ENCODE data around the gene LENEP. TPM values are rescaled to one million over a fixed set of nuclear protein-coding genes. Genes with fewer than 3 reads are reported as not detected.

LENEP gene
- total RNA-seq, 1 experiment from 2014 or later: 1.3 TPM

GRCh38 chr1:154958036-154958435 lies 35.4 kb upstream of the LENEP start:
- no peaks in the 10 kb centered on the region for H3K27me3 ChIP-seq (ENCODE audit: insufficient read depth, low read depth)
- H3K4me1 ChIP-seq (replicated peaks; ENCODE audit: insufficient read depth): peaks cover 22% of the 10 kb centered on the region
- peaks cover 12% of the 10 kb centered on the region for H3K79me2 ChIP-seq (ENCODE audit: low read depth)
- POLR2A ChIA-PET (ENCODE audit: unreplicated experiment): interaction anchor here (0.6 kb wide), 1 partner anchor 75 kb away, joined by 3 read pairs; no protein-coding TSS in a partner anchor
- peaks cover 26% of the 10 kb centered on the region for H3F3A ChIP-seq (ENCODE audit: insufficient read depth, low read depth)
- no peak overlapping the region for H3K27ac ChIP-seq
- no peaks in the 10 kb centered on the region for H3K9me2 ChIP-seq (ENCODE audit: insufficient read depth)
- no peaks in the 10 kb centered on the region for H3K9me3 ChIP-seq (ENCODE audit: insufficient read depth, low read depth)
- no TSS peak for BruUV-seq (replicated peaks)
- H3K4me2 ChIP-seq: no peak overlapping the region
- no peaks in the 10 kb centered on the region for H4K20me1 ChIP-seq (ENCODE audit: insufficient read depth)
- H3K4me3 ChIP-seq: no peak overlapping the region
- no peak overlapping the region for H2AFZ ChIP-seq
- CTCF ChIA-PET: interaction anchor here (0.6 kb wide), 1 partner anchor 37 kb away, joined by 4 read pairs; no protein-coding TSS in a partner anchor
- intact Hi-C loops (cut with micrococcal nuclease; ENCODE audit: unreplicated experiment): no loop called here
- DNase-seq: no peak
- no peak for TF ChIP-seq CTCF (conservative IDR thresholded peaks at IDR 0.05)
- no peak for TF ChIP-seq EZH2 (IDR thresholded peaks at IDR 0.05; ENCODE audit: low read depth)
- no peaks in the 10 kb centered on the region for H3K36me3 ChIP-seq (ENCODE audit: low read depth)

- no peak for DNase-seq
- Histone ChIP-seq H3K4me3 (no peak overlapping the region), H3K79me2 (ENCODE audit: low read depth) (peaks cover 12% of the 10 kb centered on the region), H3K9me2 (ENCODE audit: insufficient read depth) (no peaks in the 10 kb centered on the region), H3K4me2 (no peak overlapping the region), H4K20me1 (ENCODE audit: insufficient read depth) (no peaks in the 10 kb centered on the region), H2AFZ (no peak overlapping the region), H3K4me1 (replicated peaks; ENCODE audit: insufficient read depth) (peaks cover 24% of the 10 kb centered on the region), H3F3A (ENCODE audit: insufficient read depth, low read depth) (peaks cover 32% of the 10 kb centered on the region), H3K9me3 (ENCODE audit: insufficient read depth, low read depth) (no peaks in the 10 kb centered on the region), H3K27ac (no peak overlapping the region), H3K36me3 (ENCODE audit: low read depth) (no peaks in the 10 kb centered on the region; the same call in 1 of the 2 replicates), H3K27me3 (ENCODE audit: insufficient read depth, low read depth) (no peaks in the 10 kb centered on the region)
- ChIA-PET POLR2A (ENCODE audit: unreplicated experiment) (interaction anchor here (0.6 kb wide), 1 partner anchor 76 kb away, joined by 3 read pairs; no protein-coding TSS in a partner anchor), CTCF (no interaction called here)
- TF ChIP-seq CTCF (conservative IDR thresholded peaks at IDR 0.05): no peak
- no peak for TF ChIP-seq EZH2 (IDR thresholded peaks at IDR 0.05; ENCODE audit: low read depth)
- intact Hi-C loops (cut with micrococcal nuclease; ENCODE audit: unreplicated experiment): no loop called here
- no TSS peak for BruUV-seq (replicated peaks)
Observed at GRCh38 chr1:154958681-154959425, 34.5 kb upstream of the LENEP start.

GRCh38 chr1:154959426-154959780 lies 34.0 kb upstream of the LENEP start:
- no TSS peak for BruUV-seq (replicated peaks)
- peaks cover 12% of the 10 kb centered on the region for H3K79me2 ChIP-seq (ENCODE audit: low read depth)
- POLR2A ChIA-PET (ENCODE audit: unreplicated experiment): interaction anchor here (0.6 kb wide), 1 partner anchor 45 kb away, joined by 3 read pairs; no protein-coding TSS in a partner anchor
- H3K27ac ChIP-seq: no peak overlapping the region
- no peaks in the 10 kb centered on the region; the same call in 1 of the 2 replicates for H3K36me3 ChIP-seq (ENCODE audit: low read depth)
- peaks cover 37% of the 10 kb centered on the region for H3F3A ChIP-seq (ENCODE audit: insufficient read depth, low read depth)
- intact Hi-C loops (cut with micrococcal nuclease; ENCODE audit: unreplicated experiment): no loop called here
- H2AFZ ChIP-seq: no peak overlapping the region
- H3K4me1 ChIP-seq (replicated peaks; ENCODE audit: insufficient read depth): peaks cover 24% of the 10 kb centered on the region
- H3K9me2 ChIP-seq (ENCODE audit: insufficient read depth): no peaks in the 10 kb centered on the region
- H3K4me3 ChIP-seq: no peak overlapping the region
- no peaks in the 10 kb centered on the region for H4K20me1 ChIP-seq (ENCODE audit: insufficient read depth)
- H3K9me3 ChIP-seq (ENCODE audit: insufficient read depth, low read depth): no peaks in the 10 kb centered on the region
- DNase-seq: no peak
- H3K4me2 ChIP-seq: no peak overlapping the region
- H3K27me3 ChIP-seq (ENCODE audit: insufficient read depth, low read depth): no peaks in the 10 kb centered on the region
- TF ChIP-seq CTCF (conservative IDR thresholded peaks at IDR 0.05): no peak
- TF ChIP-seq EZH2 (IDR thresholded peaks at IDR 0.05; ENCODE audit: low read depth): no peak
- CTCF ChIA-PET: no interaction called here
